HEK293T (cell line): ENCODE results near the gene TEF.

Experiments
- CTCF ChIA-PET: fragments of 350-600 bp; formaldehyde crosslinking; extraction: SDS; loops from one replicate; lab custom pipeline; 2021; ENCODE audit warnings: antibody characterized with exemption, inconsistent platforms; lab: Yijun Ruan, JAX
- POLR2A ChIA-PET: fragments of 350-600 bp; formaldehyde crosslinking; extraction: SDS; loops from one replicate; lab custom pipeline; 2020; ENCODE audit warnings: antibody characterized with exemption, inconsistent platforms; lab: Yijun Ruan, JAX
- DNase-seq: peaks from one replicate; pipeline ENCODE4 v3.0.0; 2012; ENCODE audit warnings: mixed read lengths; ENCODE audit errors: extremely low spot score
- ARNT ChIP-seq: fragments of 450-650 bp; IDR thresholded peaks from 2 replicates; pipeline ENCODE4 v1.6.1; 2017; ENCODE audit warnings: mild to moderate bottlenecking
- BHLHE40 ChIP-seq: fragments of 450-650 bp; IDR thresholded peaks from 2 replicates; pipeline ENCODE4 v1.6.1; 2016; ENCODE audit warnings: mild to moderate bottlenecking, moderate library complexity, borderline replicate concordance
- CTBP1 ChIP-seq: fragments of 450-650 bp; IDR thresholded peaks from 2 replicates; pipeline ENCODE4 v1.6.1; 2016; ENCODE audit warnings: borderline replicate concordance
- FOXA1 ChIP-seq: fragments of 450-650 bp; IDR thresholded peaks from 2 replicates; pipeline ENCODE4 v1.6.1; 2016; ENCODE audit warnings: mild to moderate bottlenecking
- FOXK2 ChIP-seq: fragments of 450-650 bp; IDR thresholded peaks from 2 replicates; pipeline ENCODE4 v1.6.1; 2016; ENCODE audit warnings: mild to moderate bottlenecking
- FOXM1 ChIP-seq: fragments of 450-650 bp; IDR thresholded peaks from 2 replicates; pipeline ENCODE4 v1.6.1; 2017; ENCODE audit warnings: mild to moderate bottlenecking, borderline replicate concordance
- HDGF ChIP-seq: fragments of 450-650 bp; IDR thresholded peaks from 2 replicates; pipeline ENCODE4 v1.6.1; 2017; ENCODE audit warnings: antibody characterized with exemption, borderline replicate concordance
- L3MBTL2 ChIP-seq: fragments of 450-650 bp; conservative IDR thresholded peaks from 2 replicates; pipeline ENCODE4 v1.6.1; 2016; ENCODE audit warnings: mild to moderate bottlenecking
- LEF1 ChIP-seq: fragments of 450-650 bp; IDR thresholded peaks from 2 replicates; pipeline ENCODE4 v1.6.1; 2017; ENCODE audit warnings: mild to moderate bottlenecking, borderline replicate concordance
- NFRKB ChIP-seq: fragments of 450-650 bp; IDR thresholded peaks from 2 replicates; pipeline ENCODE4 v1.6.1; 2016; ENCODE audit warnings: mild to moderate bottlenecking, moderate library complexity
- SP1 ChIP-seq: fragments of 450-650 bp; IDR thresholded peaks from 2 replicates; pipeline ENCODE4 v1.6.1; 2017
- SUZ12 ChIP-seq: fragments of 450-650 bp; IDR thresholded peaks from 2 replicates; pipeline ENCODE4 v1.6.1; 2016; ENCODE audit warnings: mild to moderate bottlenecking
- TARDBP ChIP-seq: fragments of 450-650 bp; IDR thresholded peaks from 2 replicates; pipeline ENCODE4 v1.6.1; 2016
- ZNF384 ChIP-seq: fragments of 450-650 bp; IDR thresholded peaks from 2 replicates; pipeline ENCODE4 v1.6.1; 2016
- TF ChIP-seq, protein P1 (sequence below): fragments of 450-650 bp; IDR thresholded peaks from 2 replicates; pipeline ENCODE4 v1.6.1; 2016

Gene TEF

DNA sequence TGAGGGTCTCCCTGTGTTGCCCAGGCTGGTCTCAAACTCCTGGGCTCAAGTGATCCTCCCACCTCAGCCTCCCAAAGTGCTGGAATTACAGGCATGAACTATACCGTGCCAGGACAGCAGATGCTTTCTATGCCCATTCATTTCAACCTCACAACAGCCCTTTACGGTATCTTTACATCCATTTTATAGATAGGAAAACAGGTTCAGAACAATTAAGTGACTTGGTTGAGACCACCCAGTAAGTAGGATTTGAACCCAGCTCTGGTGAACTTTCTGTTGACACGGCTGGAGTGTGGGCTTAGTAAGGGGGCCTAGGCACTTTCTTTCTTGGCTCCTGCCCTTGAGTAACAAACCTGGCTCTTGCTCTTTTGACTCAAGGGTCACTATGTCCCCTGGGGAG lies 25.7 kb downstream of the TEF start:
- no peak for DNase-seq
- ChIA-PET POLR2A (interaction anchor here (1.2 kb wide), 1 partner anchor 39 kb away, joined by 7 read pairs; the partner anchor contains the start of gene TOB2), CTCF (no interaction called here)
- no peak for TF ChIP-seq HDGF
- TF ChIP-seq FOXA1: no peak
- no peak for TF ChIP-seq FOXM1
- TF ChIP-seq, protein P1, sequence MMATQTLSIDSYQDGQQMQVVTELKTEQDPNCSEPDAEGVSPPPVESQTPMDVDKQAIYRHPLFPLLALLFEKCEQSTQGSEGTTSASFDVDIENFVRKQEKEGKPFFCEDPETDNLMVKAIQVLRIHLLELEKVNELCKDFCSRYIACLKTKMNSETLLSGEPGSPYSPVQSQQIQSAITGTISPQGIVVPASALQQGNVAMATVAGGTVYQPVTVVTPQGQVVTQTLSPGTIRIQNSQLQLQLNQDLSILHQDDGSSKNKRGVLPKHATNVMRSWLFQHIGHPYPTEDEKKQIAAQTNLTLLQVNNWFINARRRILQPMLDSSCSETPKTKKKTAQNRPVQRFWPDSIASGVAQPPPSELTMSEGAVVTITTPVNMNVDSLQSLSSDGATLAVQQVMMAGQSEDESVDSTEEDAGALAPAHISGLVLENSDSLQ: no peak
- no peak for TF ChIP-seq L3MBTL2
- TF ChIP-seq SUZ12: no peak
- no peak for TF ChIP-seq TARDBP
- no peak for TF ChIP-seq CTBP1
- TF ChIP-seq LEF1: no peak
- no peak for TF ChIP-seq ZNF384

DNA sequence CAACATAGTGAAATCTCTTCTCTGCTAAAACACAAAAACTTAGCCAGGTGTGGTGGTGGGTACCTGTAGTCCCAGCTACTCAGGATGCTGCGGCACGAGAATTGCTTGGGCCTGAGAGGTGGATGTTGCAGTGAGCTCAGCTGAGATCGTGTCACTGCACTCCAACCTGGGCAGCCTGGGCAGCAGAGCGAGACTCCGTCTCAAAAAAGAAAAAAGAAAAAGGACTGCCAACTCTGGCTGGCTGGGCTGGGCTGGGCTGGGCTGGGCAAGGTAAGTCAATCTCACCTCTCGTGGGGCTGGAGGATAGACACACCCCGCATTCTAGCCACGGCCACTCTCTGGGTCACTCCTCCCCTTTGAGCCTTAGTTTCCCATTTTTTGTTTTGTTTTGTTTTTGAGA lies 26.9 kb downstream of the TEF start:
- POLR2A ChIA-PET: interaction anchor here (0.8 to 2.8 kb wide), 3 partner anchors 27 to 37 kb away, joined by 3 to 7 read pairs (median 7); partner anchors contain the start of genes TEF and TOB2
- CTCF ChIA-PET: interaction anchor here (0.8 to 1.9 kb wide), 3 partner anchors 109 to 124 kb away, joined by 5 to 9 read pairs (median 6); no protein-coding TSS in a partner anchor
- TF ChIP-seq SUZ12: no peak
- no peak for TF ChIP-seq ARNT
- TF ChIP-seq, protein P1: no peak
- TF ChIP-seq FOXK2: no peak
- no peak for TF ChIP-seq FOXM1
- no peak for TF ChIP-seq SP1
- TF ChIP-seq FOXA1: no peak
- TF ChIP-seq ZNF384: no peak
- no peak for TF ChIP-seq CTBP1
- no peak for TF ChIP-seq HDGF
- TF ChIP-seq BHLHE40: no peak
- DNase-seq: no peak

DNA sequence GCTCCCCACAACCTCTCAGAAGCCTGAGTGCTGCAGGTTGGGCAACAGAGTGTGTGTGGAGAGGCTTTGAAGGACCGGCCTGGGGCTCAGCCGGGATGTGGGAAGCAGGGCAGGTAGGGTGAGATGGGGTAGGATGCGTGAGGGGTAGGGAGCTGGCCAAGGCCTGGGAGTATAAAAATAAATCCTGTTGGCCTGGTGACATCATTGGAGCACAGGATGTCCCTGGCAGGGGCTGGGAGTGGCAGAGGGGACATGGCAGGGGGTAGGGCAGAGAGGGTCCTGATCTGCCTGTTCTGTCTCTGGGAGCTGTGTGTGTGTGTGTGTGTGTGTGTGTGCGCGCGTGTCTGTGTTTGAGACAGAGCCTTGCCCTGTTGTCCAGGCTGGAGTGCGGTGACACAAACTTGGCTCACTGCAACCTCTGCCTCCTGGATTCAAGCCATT lies 28.6 kb downstream of the TEF start:
- POLR2A ChIA-PET: interaction anchor here (1.2 to 2.8 kb wide), 2 partner anchors 29 to 391 kb away, joined by 3 to 7 read pairs; partner anchors contain the start of genes CCDC134 and TEF
- TF ChIP-seq, protein P1: no peak
- no peak for TF ChIP-seq CTBP1
- no peak for DNase-seq
- CTCF ChIA-PET: no interaction called here

DNA sequence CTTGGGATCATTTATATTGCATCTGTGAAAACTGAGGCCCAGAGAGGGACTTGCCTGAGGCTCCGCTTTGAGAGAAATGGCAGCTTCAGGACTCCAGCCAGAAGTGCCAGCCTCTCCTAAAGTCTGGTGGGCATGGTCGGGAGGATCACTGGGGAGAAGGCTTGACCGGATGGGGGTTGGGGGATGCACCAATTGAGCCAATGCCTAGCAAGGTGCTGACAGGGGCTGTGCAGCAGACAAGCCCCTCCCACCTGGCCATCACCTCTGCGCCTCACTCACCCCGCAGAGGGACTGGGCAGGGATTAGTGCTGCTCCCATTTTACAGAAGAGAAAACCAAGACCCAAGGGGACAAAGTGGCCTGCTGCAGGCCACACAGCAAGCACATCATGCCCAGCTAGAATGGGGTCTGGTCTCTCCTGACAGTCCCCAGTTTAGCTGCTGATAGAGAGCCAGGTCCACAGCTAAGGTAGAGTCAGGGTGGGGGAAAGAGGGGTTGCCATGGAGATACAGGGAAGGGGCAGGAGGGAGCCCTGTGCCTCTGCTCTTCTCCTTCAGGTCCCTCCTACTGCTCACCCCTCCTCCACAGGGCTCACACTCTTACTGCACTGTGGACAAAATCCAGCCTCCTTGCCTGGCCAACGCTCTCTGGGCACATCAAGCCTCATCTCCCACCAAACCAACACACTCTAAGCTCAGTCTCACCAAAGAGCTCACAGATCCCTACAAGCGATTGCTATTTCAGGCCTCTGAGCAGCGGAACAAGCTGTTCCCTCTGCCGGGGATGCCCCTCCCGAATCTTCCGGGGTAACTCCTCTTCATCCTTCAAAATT lies 29.5 kb downstream of the TEF start:
- DNase-seq: no peak
- CTCF ChIA-PET: interaction anchor here (1.5 kb wide), 2 partner anchors 8 to 107 kb away, joined by 4 to 5 read pairs; no protein-coding TSS in a partner anchor
- POLR2A ChIA-PET: interaction anchor here (1.1 to 2.8 kb wide), 10 partner anchors 9 to 390 kb away, joined by 3 to 7 read pairs (median 4); partner anchors contain the start of genes ACO2, CCDC134, PHF5A and PMM1
- TF ChIP-seq HDGF: no peak
- TF ChIP-seq NFRKB: no peak
- TF ChIP-seq LEF1: no peak
- TF ChIP-seq, protein P1: no peak
- no peak for TF ChIP-seq BHLHE40

DNA sequence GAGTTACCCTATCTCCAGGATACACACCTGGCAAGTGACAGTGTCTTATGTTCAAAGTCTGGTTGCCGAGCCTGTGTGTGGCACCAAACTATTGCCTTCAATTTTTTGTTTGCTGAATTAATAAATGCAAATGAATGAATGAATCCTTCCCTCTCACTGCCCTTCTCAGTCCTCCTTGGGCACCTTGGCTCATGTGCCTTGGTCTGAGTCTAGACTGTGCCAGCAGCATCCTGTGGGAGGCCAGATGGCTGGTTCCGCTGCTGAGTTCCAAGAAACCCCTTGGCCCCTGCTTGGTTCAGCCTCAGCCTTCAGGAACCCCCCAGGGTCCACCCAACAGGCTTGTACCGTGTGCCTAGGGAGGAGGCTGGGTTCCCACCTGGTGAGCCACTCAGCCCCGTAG lies 33.8 kb downstream of the TEF start:
- CTCF ChIA-PET: no interaction called here
- POLR2A ChIA-PET: no interaction called here
- no peak for DNase-seq
- TF ChIP-seq HDGF (no peak), L3MBTL2 (no peak), ZNF384 (no peak), SUZ12 (no peak), NFRKB (no peak), CTBP1 (no peak), FOXK2 (no peak), ARNT (no peak)
